Subcutaneous abdominal adipose tissue (tissue), 5 donors: ENCODE data around the gene FCSK.
"Not testable (repeated sequence)": the region's sequence is repeated elsewhere in the genome, so short reads cannot be mapped to it uniquely, and the experiment has no call there.

Experiments
- H3K27ac ChIP-seq: one replicate; pipeline ENCODE4 v1.7.0; 2013; ENCODE audit warnings: low read depth, mild to moderate bottlenecking, inconsistent platforms, low read length, moderate library complexity
- H3K27me3 ChIP-seq, 5 donors: one replicate each; pipeline ENCODE4 v1.7.0; 2013; ENCODE audit warnings: low read length in 5 of 5, inconsistent platforms in 1 of 5; ENCODE audit not compliant: control insufficient read depth in 5 of 5, insufficient read depth in 4 of 5
- H3K36me3 ChIP-seq, 5 donors: one replicate each; pipeline ENCODE4 v1.7.0; 2013; ENCODE audit warnings: low read length in 5 of 5; ENCODE audit not compliant: control insufficient read depth in 5 of 5, insufficient read depth in 5 of 5
- H3K4me1 ChIP-seq, 5 donors: one replicate each; pipeline ENCODE4 v1.7.0; 2013; ENCODE audit warnings: low read length in 5 of 5, mild to moderate bottlenecking in 3 of 5, moderate library complexity in 1 of 5; ENCODE audit not compliant: control insufficient read depth in 5 of 5, insufficient read depth in 5 of 5
- H3K4me3 ChIP-seq, 5 donors: one replicate each; pipeline ENCODE4 v1.7.0; 2013; ENCODE audit warnings: low read length in 5 of 5, low read depth in 1 of 5
- H3K9ac ChIP-seq, 5 donors: one replicate each; pipeline ENCODE4 v1.7.0; 2013; ENCODE audit warnings: low read length in 5 of 5, mild to moderate bottlenecking in 4 of 5, moderate library complexity in 3 of 5
- H3K9me3 ChIP-seq, 5 donors: one replicate each; pipeline ENCODE4 v1.7.0; 2013; ENCODE audit warnings: low read length in 5 of 5; ENCODE audit not compliant: control insufficient read depth in 5 of 5
- donor health status: healthy.
- donor health status: healthy.
- donor health status: healthy.
- donor health status: healthy.
- donor health status: healthy.

The FCSK gene

GRCh38 chr16:70454222-70455034 lies at the start of gene FCSK:
FCSK (plus strand) TSS chr16:70454595; CDS start chr16:70463191, 8,596 bp downstream.
- peak within 1 kb of the TSS; percentile 96 for H3K27ac ChIP-seq
- H3K27me3 ChIP-seq, result no peaks in the 10 kb centered on the region
- H3K4me1 ChIP-seq, result peaks cover 0 to 16% (median 15%) of the 10 kb centered on the region in 5 donors
- H3K9ac ChIP-seq, result peak within 1 kb of the TSS; percentile 63 to 98 (median 95)
- peak within 1 kb of the TSS; percentile 83 to 92 (median 85) for H3K4me3 ChIP-seq
- H3K9me3 ChIP-seq, result no peaks in the 10 kb centered on the region
- H3K36me3 ChIP-seq, result no peaks in the 10 kb centered on the region

DNA sequence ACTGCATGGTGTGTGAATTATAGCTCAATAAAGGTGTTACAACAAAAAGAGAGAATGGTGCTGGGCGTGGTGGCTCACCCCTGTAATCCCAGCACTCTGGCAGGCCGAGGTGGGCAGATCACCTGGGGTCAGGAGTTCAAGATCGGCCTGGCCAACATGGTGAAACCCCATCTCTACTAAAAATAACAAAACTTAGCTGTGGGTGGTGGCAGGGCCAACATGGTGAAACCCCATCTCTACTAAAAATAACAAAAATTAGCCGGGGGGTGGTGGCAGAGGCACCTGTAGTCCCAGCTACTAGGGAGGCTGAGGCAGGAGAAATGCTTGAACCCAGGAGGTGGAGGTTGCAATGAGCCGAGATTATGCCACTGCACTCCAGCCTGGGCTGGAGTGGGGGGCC lies 48.3 kb upstream of the FCSK start:
- not testable (repeated sequence) for H3K36me3 ChIP-seq, H3K27me3 ChIP-seq, H3K27ac ChIP-seq, H3K9me3 ChIP-seq, H3K9ac ChIP-seq, H3K4me3 ChIP-seq
- peaks cover 0 to 17% (median 5%) of the 10 kb centered on the region in 5 donors for H3K4me1 ChIP-seq

DNA sequence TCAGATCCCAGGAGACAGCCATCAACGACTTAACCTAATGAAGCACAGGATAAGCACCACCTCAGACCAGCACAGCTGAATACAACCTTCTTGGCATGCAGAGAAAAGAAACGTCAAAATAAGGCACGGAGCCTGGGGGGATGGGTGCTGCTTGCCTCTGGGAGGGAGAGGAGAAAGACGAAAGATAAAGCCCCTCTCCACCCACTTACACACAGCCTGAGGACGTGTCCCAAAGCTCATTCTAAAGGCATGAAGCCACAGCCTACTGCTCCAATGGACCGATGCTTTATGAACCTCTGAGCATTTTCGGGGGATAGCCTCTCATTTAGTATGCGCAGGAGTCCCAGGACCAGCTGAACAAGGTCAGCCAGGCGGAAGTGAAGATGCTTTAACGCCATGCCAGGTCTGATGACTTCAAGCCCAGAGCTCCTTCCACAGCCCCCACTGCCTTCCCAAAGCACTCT lies 46.6 kb upstream of the FCSK start:
- Histone ChIP-seq H3K9me3 (no peaks in the 10 kb centered on the region), H3K9ac (no peak overlapping the region), H3K36me3 (peaks cover 0 to 7% (median 4%) of the 10 kb centered on the region in 5 donors), H3K27me3 (no peaks in the 10 kb centered on the region), H3K27ac (no peak overlapping the region), H3K4me3 (no peak overlapping the region), H3K4me1 (peaks cover 0 to 17% (median 5%) of the 10 kb centered on the region in 5 donors)

DNA sequence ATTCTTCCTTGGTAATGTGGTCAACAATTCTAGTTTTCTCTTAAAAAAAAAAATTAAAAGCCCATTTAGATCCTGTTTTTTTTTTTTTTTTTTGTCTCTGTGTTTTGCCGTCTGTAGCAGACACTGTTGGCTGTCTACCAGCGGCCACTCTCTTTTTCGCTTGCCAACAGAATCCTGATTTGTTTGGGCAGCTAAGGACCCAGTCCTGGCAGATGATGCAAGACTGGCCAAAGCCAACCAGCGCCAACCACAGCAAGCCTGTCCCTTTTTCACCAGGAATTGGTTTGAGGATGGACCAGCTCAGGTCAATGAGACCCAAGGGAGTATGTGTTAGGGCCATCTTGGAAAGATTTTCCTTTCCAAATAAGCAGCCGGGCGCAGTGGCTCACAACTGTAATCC lies 43.7 kb upstream of the FCSK start:
- H3K9ac ChIP-seq, result no peak overlapping the region
- H3K4me3 ChIP-seq, result no peak overlapping the region
- no peaks in the 10 kb centered on the region for H3K9me3 ChIP-seq
- H3K36me3 ChIP-seq, result peaks cover 0 to 7% (median 4%) of the 10 kb centered on the region in 5 donors
- no peak overlapping the region for H3K27ac ChIP-seq
- H3K4me1 ChIP-seq, result peaks cover 0 to 15% (median 4%) of the 10 kb centered on the region in 5 donors
- H3K27me3 ChIP-seq, result no peaks in the 10 kb centered on the region

DNA sequence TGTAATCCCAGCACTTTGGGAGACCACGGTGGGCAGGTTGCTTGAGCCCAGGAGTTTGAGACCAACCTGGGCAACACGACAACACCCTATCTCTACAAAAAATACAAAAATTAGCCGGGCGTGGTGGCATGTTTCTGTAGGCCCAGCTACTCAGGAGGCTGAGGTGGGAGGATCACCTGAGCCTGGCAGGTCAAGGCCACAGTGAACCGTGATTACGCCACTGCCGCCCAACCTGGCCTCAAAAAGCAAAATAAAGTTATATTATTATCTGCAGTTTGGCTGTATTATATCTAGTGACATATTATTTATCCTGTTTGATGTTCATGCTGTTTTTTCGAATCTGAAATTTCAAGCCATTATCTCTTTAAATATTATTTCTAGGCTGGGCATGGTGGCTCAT lies 42.0 kb upstream of the FCSK start:
- peaks cover 0 to 7% (median 4%) of the 10 kb centered on the region in 5 donors for H3K36me3 ChIP-seq
- H3K4me1 ChIP-seq, result peaks cover 0 to 20% (median 4%) of the 10 kb centered on the region in 5 donors
- H3K9me3 ChIP-seq, result no peaks in the 10 kb centered on the region
- no peak overlapping the region for H3K9ac ChIP-seq
- no peak overlapping the region for H3K4me3 ChIP-seq
- H3K27me3 ChIP-seq, result no peaks in the 10 kb centered on the region
- H3K27ac ChIP-seq, result no peak overlapping the region

- H3K9ac ChIP-seq, H3K4me3 ChIP-seq, H3K9me3 ChIP-seq, H3K36me3 ChIP-seq, H3K27ac ChIP-seq, H3K27me3 ChIP-seq: not testable (repeated sequence)
- peaks cover 0 to 22% (median 4%) of the 10 kb centered on the region in 5 donors for H3K4me1 ChIP-seq
Observed at GRCh38 chr16:70413572-70413971, 40.8 kb upstream of the FCSK start.

- Histone ChIP-seq H3K4me3 (no peak overlapping the region), H3K36me3 (peaks cover 0 to 2% (median 0%) of the 10 kb centered on the region in 5 donors), H3K9ac (no peak overlapping the region), H3K27ac (no peak overlapping the region), H3K9me3 (no peaks in the 10 kb centered on the region), H3K4me1 (peaks cover 0 to 50% (median 6%) of the 10 kb centered on the region in 5 donors), H3K27me3 (no peaks in the 10 kb centered on the region)
Observed at GRCh38 chr16:70416748-70417616, 37.4 kb upstream of the FCSK start.

DNA sequence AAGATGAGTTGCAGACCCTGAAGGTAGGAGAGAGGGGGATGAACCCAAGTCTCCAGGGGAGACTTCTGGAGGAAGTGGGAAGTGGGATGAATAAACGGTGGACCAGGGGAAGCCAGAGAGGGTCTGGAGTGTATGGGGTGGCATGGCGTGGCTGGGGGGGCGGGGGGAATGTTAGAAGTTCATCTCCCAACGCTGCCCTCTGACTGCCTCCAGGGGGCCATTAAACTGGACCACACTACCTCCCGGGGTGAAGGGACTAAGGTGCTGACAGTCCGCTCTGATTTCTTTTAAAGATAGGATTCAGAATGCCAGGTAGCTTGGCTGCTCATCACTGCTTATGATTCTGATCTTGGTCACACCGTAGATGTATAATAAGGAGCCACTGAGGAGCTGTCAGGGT lies 36.7 kb upstream of the FCSK start:
- H3K4me1 ChIP-seq, result peaks cover 0 to 50% (median 6%) of the 10 kb centered on the region in 5 donors
- H3K36me3 ChIP-seq, result no peaks in the 10 kb centered on the region
- no peaks in the 10 kb centered on the region for H3K27me3 ChIP-seq
- no peak overlapping the region for H3K4me3 ChIP-seq
- no peaks in the 10 kb centered on the region for H3K9me3 ChIP-seq
- H3K27ac ChIP-seq, result no peak overlapping the region
- no peak overlapping the region for H3K9ac ChIP-seq

GRCh38 chr16:70418274-70418992 lies 36.0 kb upstream of the FCSK start:
- Histone ChIP-seq H3K27ac (no peak overlapping the region), H3K36me3 (no peaks in the 10 kb centered on the region), H3K4me3 (no peak overlapping the region), H3K4me1 (peaks cover 0 to 56% (median 9%) of the 10 kb centered on the region in 5 donors), H3K9ac (no peak overlapping the region), H3K27me3 (no peaks in the 10 kb centered on the region), H3K9me3 (no peaks in the 10 kb centered on the region)
